Effector memory CD8-positive, alpha-beta T cell (primary cell): ENCODE data around the gene CEP72.

Source experiments
- ATAC-seq: fragments of 150-1000 bp; cut with Tn5 transposase; replicated peaks from 2 replicates; pipeline ENCODE4 v1.10.0; 2021; ENCODE audit warnings: mild to moderate bottlenecking, moderate library complexity
- DNase-seq, 3 experiments: peaks; one replicate each; pipeline ENCODE4 v3.0.0; 2021
- H3K27ac Mint-ChIP-seq, 2 donors: one replicate each; pipeline ENCODE4 v1.8.0; 2022; ENCODE audit warnings: mild to moderate bottlenecking in 2 of 2, mixed read lengths in 2 of 2, moderate library complexity in 2 of 2
- H3K27me3 Mint-ChIP-seq, 2 donors: one replicate each; pipeline ENCODE4 v1.8.0; 2022; ENCODE audit warnings: mixed read lengths in 2 of 2
- H3K36me3 Mint-ChIP-seq: one replicate; pipeline ENCODE4 v1.8.0; 2022; ENCODE audit warnings: mild to moderate bottlenecking, moderate library complexity, mixed read lengths; ENCODE audit not compliant: insufficient read depth
- H3K4me1 Mint-ChIP-seq, 2 donors: one replicate each; pipeline ENCODE4 v1.8.0; 2022; ENCODE audit warnings: low read depth in 2 of 2, mixed read lengths in 2 of 2
- H3K4me3 Mint-ChIP-seq, 2 donors: one replicate each; pipeline ENCODE4 v1.8.0; 2022; ENCODE audit warnings: mild to moderate bottlenecking in 2 of 2, mixed read lengths in 2 of 2, moderate library complexity in 2 of 2
- H3K9me3 Mint-ChIP-seq, 2 donors: one replicate each; pipeline ENCODE4 v1.8.0; 2022; ENCODE audit warnings: mixed read lengths in 2 of 2

Gene CEP72

GRCh38 chr5:643351-643801, 31.2 kb downstream of the CEP72 start:
- H3K4me3 Mint-ChIP-seq = no peak overlapping the region
- no peaks in the 10 kb centered on the region for H3K27me3 Mint-ChIP-seq
- H3K36me3 Mint-ChIP-seq = peaks cover 13% of the 10 kb centered on the region
- DNase-seq (no peak), ATAC-seq (no peak)
- no peak overlapping the region for H3K27ac Mint-ChIP-seq
- H3K4me1 Mint-ChIP-seq = no peaks in the 10 kb centered on the region
- H3K9me3 Mint-ChIP-seq = no peaks in the 10 kb centered on the region

- DNase-seq (no peak), ATAC-seq (no peak)
- peaks cover 13% of the 10 kb centered on the region for H3K36me3 Mint-ChIP-seq
- no peaks in the 10 kb centered on the region for H3K4me1 Mint-ChIP-seq
- no peaks in the 10 kb centered on the region for H3K9me3 Mint-ChIP-seq
- no peak overlapping the region for H3K4me3 Mint-ChIP-seq
- no peak overlapping the region for H3K27ac Mint-ChIP-seq
- no peaks in the 10 kb centered on the region for H3K27me3 Mint-ChIP-seq
Measured at GRCh38 chr5:643811-644271, 31.7 kb downstream of the CEP72 start.

- no peak overlapping the region for H3K4me3 Mint-ChIP-seq
- H3K9me3 Mint-ChIP-seq = no peaks in the 10 kb centered on the region
- H3K4me1 Mint-ChIP-seq = no peaks in the 10 kb centered on the region
- DNase-seq = no peak
- peaks cover 13% of the 10 kb centered on the region for H3K36me3 Mint-ChIP-seq
- H3K27me3 Mint-ChIP-seq = no peaks in the 10 kb centered on the region
- no peak overlapping the region for H3K27ac Mint-ChIP-seq
- no peak for ATAC-seq
Measured at GRCh38 chr5:644509-644908, 32.4 kb downstream of the CEP72 start.

- no peak for ATAC-seq
- H3K36me3 Mint-ChIP-seq = peaks cover 13% of the 10 kb centered on the region
- no peaks in the 10 kb centered on the region for H3K9me3 Mint-ChIP-seq
- DNase-seq = no peak
- H3K27ac Mint-ChIP-seq = no peak overlapping the region
- H3K4me3 Mint-ChIP-seq = no peak overlapping the region
- H3K4me1 Mint-ChIP-seq = no peaks in the 10 kb centered on the region
- no peaks in the 10 kb centered on the region for H3K27me3 Mint-ChIP-seq
Measured at GRCh38 chr5:644971-645370, 32.8 kb downstream of the CEP72 start.

- Mint-ChIP-seq H3K4me3 (no peak overlapping the region), H3K36me3 (peaks cover 13% of the 10 kb centered on the region), H3K27ac (no peak overlapping the region), H3K4me1 (no peaks in the 10 kb centered on the region), H3K27me3 (no peaks in the 10 kb centered on the region), H3K9me3 (no peaks in the 10 kb centered on the region)
- DNase-seq = no peak
- no peak for ATAC-seq
Measured at GRCh38 chr5:645421-645820, 33.3 kb downstream of the CEP72 start.

- Mint-ChIP-seq H3K36me3 (peaks cover 13% of the 10 kb centered on the region), H3K9me3 (no peaks in the 10 kb centered on the region), H3K4me1 (no peaks in the 10 kb centered on the region), H3K27me3 (no peaks in the 10 kb centered on the region), H3K4me3 (no peak overlapping the region), H3K27ac (no peak overlapping the region)
- ATAC-seq = no peak
- no peak for DNase-seq
Measured at GRCh38 chr5:646396-647201, 34.5 kb downstream of the CEP72 start.

- no peaks in the 10 kb centered on the region for H3K9me3 Mint-ChIP-seq
- no peaks in the 10 kb centered on the region for H3K27me3 Mint-ChIP-seq
- H3K36me3 Mint-ChIP-seq = peaks cover 12% of the 10 kb centered on the region
- no peak for ATAC-seq
- DNase-seq = no peak
- no peak overlapping the region for H3K27ac Mint-ChIP-seq
- H3K4me3 Mint-ChIP-seq = no peak overlapping the region
- H3K4me1 Mint-ChIP-seq = no peaks in the 10 kb centered on the region
Measured at GRCh38 chr5:647311-647710, 35.2 kb downstream of the CEP72 start.

GRCh38 chr5:647727-648126, 35.6 kb downstream of the CEP72 start:
- Mint-ChIP-seq H3K4me3 (no peak overlapping the region), H3K27ac (no peak overlapping the region), H3K36me3 (peaks cover 10% of the 10 kb centered on the region), H3K27me3 (no peaks in the 10 kb centered on the region), H3K9me3 (no peaks in the 10 kb centered on the region), H3K4me1 (no peaks in the 10 kb centered on the region)
- ATAC-seq (no peak), DNase-seq (no peak)

- no peak for ATAC-seq
- no peak overlapping the region for H3K4me3 Mint-ChIP-seq
- no peaks in the 10 kb centered on the region for H3K4me1 Mint-ChIP-seq
- DNase-seq = no peak
- no peak overlapping the region for H3K27ac Mint-ChIP-seq
- no peaks in the 10 kb centered on the region for H3K27me3 Mint-ChIP-seq
- no peaks in the 10 kb centered on the region for H3K9me3 Mint-ChIP-seq
- H3K36me3 Mint-ChIP-seq = peaks cover 20% of the 10 kb centered on the region
Measured at GRCh38 chr5:651296-652022, 39.3 kb downstream of the CEP72 start.

GRCh38 chr5:652023-652515, 39.9 kb downstream of the CEP72 start:
- Mint-ChIP-seq H3K9me3 (no peaks in the 10 kb centered on the region), H3K4me1 (no peaks in the 10 kb centered on the region), H3K27ac (peak overlapping the region in 1 of 2 donors; percentile 35), H3K4me3 (no peak overlapping the region), H3K27me3 (no peaks in the 10 kb centered on the region), H3K36me3 (peaks cover 23% of the 10 kb centered on the region)
- ATAC-seq (no peak), DNase-seq (no peak)

- Mint-ChIP-seq H3K27me3 (no peaks in the 10 kb centered on the region), H3K4me1 (no peaks in the 10 kb centered on the region), H3K27ac (peak overlapping the region in 1 of 2 donors; percentile 35), H3K4me3 (no peak overlapping the region), H3K9me3 (no peaks in the 10 kb centered on the region), H3K36me3 (peaks cover 23% of the 10 kb centered on the region)
- ATAC-seq (no peak), DNase-seq (no peak)
Measured at GRCh38 chr5:652773-653350, 40.7 kb downstream of the CEP72 start.

- Mint-ChIP-seq H3K4me3 (no peak overlapping the region), H3K27me3 (no peaks in the 10 kb centered on the region), H3K27ac (peak overlapping the region in 1 of 2 donors; percentile 64), H3K36me3 (peaks cover 30% of the 10 kb centered on the region), H3K4me1 (no peaks in the 10 kb centered on the region), H3K9me3 (no peaks in the 10 kb centered on the region)
- ATAC-seq (no peak), DNase-seq (no peak)
Measured at GRCh38 chr5:654071-654778, 42.1 kb downstream of the CEP72 start.

GRCh38 chr5:655406-655805, 43.3 kb downstream of the CEP72 start:
- H3K27ac Mint-ChIP-seq = no peak overlapping the region
- no peaks in the 10 kb centered on the region for H3K4me1 Mint-ChIP-seq
- no peak overlapping the region for H3K4me3 Mint-ChIP-seq
- DNase-seq = no peak
- peaks cover 33% of the 10 kb centered on the region for H3K36me3 Mint-ChIP-seq
- no peaks in the 10 kb centered on the region for H3K27me3 Mint-ChIP-seq
- no peak for ATAC-seq
- H3K9me3 Mint-ChIP-seq = no peaks in the 10 kb centered on the region
